Retinal pigment epithelial cell (primary cell): Measurements from ENCODE around the gene PSAT1.

Experiments
- DNase-seq: peaks from one replicate; pipeline ENCODE4 v3.0.0-alpha.2; 2010; ENCODE audit warnings: low read depth
- H3K4me3 ChIP-seq: 2 replicates; pipeline ENCODE4 v1.5.1; 2011; ENCODE audit warnings: mild to moderate bottlenecking, low read length, control low read depth, moderate library complexity
- TF ChIP-seq, protein P1 (sequence below): conservative IDR thresholded peaks from 2 replicates; pipeline ENCODE4 v1.5.1; 2011; ENCODE audit warnings: low read depth, low read length, control low read depth, inconsistent platforms

PSAT1 gene

DNA sequence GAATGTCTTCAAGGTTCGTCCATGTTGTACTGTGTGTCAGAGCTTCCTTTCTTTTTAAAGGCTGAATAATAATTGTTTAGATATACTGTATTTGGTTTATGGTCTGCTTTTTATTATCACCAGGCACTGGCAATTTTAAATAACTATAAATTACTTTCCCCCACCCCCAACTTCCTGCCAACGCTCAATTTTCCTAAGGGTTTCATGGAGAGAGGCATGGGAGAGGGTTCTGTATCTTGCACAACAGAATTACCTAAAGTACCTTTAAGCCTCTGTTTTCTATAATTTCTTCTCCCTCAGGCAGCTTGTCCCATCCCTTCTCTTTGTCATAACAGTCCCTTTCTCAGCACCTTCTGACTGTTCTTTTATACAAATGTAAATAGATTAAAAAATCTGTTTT is 10.4 kb downstream of the PSAT1 start:
- no peak overlapping the region for H3K4me3 ChIP-seq
- TF ChIP-seq, protein P1, sequence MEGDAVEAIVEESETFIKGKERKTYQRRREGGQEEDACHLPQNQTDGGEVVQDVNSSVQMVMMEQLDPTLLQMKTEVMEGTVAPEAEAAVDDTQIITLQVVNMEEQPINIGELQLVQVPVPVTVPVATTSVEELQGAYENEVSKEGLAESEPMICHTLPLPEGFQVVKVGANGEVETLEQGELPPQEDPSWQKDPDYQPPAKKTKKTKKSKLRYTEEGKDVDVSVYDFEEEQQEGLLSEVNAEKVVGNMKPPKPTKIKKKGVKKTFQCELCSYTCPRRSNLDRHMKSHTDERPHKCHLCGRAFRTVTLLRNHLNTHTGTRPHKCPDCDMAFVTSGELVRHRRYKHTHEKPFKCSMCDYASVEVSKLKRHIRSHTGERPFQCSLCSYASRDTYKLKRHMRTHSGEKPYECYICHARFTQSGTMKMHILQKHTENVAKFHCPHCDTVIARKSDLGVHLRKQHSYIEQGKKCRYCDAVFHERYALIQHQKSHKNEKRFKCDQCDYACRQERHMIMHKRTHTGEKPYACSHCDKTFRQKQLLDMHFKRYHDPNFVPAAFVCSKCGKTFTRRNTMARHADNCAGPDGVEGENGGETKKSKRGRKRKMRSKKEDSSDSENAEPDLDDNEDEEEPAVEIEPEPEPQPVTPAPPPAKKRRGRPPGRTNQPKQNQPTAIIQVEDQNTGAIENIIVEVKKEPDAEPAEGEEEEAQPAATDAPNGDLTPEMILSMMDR = no peak

DNA sequence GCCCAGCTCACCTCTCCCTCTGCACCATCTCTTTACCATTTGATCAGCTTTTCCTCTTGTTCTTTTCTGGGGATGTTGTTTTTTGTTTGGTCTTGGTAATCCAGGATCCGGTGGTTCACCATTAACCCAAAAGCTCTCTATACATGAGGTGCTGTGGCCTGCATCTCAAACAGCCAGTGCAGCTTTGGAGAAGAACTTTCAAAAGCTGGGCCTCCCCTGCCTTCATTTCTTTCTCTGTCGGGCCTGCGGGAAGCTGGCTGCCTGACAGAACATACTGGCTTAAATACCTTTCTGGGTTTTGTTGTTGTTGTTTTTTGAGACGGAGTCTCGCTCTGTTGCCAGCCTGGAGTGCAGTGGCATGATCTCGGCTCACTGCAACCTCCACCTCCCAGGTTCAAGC is 12.1 kb downstream of the PSAT1 start:
- TF ChIP-seq, protein P1 = no peak
- DNase-seq = no peak
- H3K4me3 ChIP-seq = no peak overlapping the region

More for the DNA sequence above, 10.4 kb downstream of the PSAT1 start:
- no peak for DNase-seq

DNA sequence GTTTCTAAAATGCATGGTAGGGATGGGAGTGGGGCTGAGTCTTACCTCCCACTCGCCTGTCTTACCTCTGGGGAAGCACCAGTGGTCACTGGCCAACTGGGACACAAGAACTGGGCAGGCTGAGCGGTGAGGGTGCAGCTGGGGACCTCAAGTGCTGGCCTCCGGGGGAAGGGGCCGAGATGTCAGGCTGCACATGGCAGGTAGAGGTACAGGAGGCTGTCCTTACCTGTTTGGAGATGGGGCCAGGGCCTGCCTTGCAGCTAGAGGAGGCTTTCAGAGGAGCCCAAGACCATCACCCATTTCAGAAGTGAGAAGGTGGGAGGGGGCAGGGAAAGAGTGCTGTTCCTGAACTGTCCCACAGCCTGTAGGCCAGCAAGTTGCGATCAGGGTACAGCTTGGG is 14.2 kb downstream of the PSAT1 start:
- no peak overlapping the region for H3K4me3 ChIP-seq
- TF ChIP-seq, protein P1 = no peak
- DNase-seq = no peak

DNA sequence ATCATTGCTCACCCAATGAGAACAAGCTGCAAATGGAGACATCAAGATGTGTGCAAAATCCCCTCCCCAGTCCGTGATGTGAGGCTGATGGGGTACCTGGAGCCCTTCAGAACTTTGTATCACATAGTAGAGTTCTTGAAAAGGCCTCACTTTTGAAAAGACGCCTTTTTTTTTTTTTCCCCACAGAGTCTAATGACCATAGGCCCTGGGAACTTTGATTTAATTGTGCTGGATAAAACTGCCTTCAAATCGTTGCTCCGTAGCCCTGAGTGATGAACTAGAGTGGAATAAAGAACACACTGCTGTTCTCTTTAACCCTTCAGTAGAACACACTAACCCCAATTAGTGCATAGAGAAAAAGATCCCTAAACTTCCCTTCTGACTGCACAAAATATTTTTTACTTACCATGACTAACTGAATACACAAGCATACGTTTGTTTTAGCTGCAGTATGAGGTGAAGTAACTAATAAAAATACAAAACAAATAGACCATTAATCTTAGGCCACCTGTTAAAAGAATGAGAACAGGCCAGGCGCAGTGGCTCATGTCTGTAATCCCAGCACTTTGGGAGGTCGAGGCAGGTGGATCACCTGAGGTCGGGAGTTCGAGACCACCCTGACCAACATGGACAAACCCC is 15.1 kb downstream of the PSAT1 start:
- DNase-seq = no peak
- TF ChIP-seq, protein P1 = no peak
- no peak overlapping the region for H3K4me3 ChIP-seq

DNA sequence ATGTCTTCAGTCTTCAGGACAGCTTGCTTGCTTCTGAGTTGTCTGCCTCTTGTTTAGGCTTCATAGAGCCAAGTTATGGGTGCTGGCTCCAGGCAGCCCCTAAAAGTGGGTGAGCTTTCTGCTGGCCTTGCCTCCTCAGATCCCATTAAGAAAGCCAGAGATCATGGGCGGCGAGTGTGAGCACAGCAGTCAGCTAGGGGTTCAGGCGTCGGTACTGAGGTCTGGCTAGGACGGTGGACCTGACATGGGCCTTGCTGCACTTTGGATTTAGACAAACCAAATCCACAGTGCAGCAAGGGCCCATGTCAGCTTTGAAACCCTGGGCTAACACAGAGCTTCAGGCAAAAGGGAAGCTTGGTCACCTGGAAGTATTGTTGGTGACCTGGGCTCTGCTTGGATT is 17.6 kb downstream of the PSAT1 start:
- DNase-seq = no peak
- no peak overlapping the region for H3K4me3 ChIP-seq
- TF ChIP-seq, protein P1 = no peak

DNA sequence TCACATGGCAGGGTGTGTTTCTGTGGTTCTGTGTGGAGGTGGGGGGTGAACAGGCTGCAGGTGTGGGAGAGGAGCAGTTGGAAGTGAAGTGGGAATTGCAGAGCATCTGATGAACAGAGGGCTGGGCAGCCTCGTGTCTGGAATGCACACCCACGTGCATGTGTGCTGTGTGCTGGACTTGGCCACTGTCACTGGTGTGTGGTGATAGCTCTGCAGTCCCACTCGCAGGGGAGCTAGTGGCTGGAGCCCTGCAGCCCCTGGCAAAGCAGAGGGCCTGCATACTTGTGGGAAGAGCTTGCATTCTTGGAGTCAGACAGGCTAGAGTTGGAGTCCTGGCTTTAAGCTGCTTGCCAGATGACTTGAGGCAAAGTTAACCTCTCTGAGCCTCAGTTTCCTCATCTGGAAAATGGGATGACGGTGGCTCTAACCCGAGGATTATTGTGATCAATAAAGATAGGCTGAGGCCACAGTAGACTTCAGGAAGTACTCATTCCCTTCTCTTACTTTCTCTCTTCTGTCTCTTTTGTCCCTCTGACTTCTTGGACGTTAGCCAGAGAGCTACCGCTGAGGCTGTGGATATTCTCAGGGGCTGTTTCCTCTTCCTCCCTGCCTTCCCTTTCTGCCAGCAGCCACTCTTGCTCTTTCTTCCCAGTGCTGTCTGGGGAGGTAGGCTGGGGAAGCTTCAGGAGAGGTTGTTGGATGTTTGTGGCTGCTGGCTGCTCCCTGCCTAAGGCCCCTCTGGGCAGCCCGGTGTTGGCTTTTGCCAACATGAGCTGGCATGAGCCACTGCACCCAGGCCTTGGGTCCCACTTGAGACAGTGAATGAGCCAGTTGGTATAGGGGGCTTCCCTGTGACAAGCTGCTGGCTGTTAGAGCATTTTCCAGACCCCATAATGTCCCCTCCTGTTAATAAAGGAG is 18.3 kb downstream of the PSAT1 start:
- DNase-seq = no peak
- TF ChIP-seq, protein P1 = no peak
- no peak overlapping the region for H3K4me3 ChIP-seq
